Neural progenitor cell (in vitro differentiated cells): ENCODE data around the gene TLE6.

ENCODE experiments used
- EZH2 ChIP-seq: fragments of 200-600 bp; sonication (generic); IDR thresholded peaks from 2 replicates; pipeline ENCODE4 v1.6.1; 2017; ENCODE audit warnings: antibody characterized with exemption, mild to moderate bottlenecking, moderate library complexity
- TF ChIP-seq, protein P1 (sequence below): fragments of 200-600 bp; sonication (generic); IDR thresholded peaks from 2 replicates; pipeline ENCODE4 v1.5.1; 2017; ENCODE audit warnings: antibody characterized with exemption, mild to moderate bottlenecking

DNA sequence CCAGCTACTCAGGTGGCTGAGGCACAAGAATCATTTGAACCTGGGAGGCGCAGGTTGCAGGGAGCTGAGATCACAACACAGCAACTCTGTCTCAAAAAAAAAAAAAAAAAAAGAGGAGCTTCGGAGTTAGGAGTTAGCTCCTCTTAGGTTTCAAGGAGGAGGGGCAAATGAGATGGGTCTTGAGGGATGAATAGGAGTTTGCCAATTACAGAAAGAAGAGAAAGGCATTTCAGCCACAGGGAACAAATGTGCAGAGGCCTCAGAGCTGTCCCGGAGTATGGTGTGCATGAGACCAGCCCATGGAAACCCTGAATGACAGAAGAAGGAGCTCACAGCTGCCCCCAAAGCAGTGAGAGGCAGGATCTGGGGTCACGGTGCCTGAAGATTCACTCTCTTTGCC is 27.2 kb downstream of the TLE6 start:
- TF ChIP-seq, protein P1, sequence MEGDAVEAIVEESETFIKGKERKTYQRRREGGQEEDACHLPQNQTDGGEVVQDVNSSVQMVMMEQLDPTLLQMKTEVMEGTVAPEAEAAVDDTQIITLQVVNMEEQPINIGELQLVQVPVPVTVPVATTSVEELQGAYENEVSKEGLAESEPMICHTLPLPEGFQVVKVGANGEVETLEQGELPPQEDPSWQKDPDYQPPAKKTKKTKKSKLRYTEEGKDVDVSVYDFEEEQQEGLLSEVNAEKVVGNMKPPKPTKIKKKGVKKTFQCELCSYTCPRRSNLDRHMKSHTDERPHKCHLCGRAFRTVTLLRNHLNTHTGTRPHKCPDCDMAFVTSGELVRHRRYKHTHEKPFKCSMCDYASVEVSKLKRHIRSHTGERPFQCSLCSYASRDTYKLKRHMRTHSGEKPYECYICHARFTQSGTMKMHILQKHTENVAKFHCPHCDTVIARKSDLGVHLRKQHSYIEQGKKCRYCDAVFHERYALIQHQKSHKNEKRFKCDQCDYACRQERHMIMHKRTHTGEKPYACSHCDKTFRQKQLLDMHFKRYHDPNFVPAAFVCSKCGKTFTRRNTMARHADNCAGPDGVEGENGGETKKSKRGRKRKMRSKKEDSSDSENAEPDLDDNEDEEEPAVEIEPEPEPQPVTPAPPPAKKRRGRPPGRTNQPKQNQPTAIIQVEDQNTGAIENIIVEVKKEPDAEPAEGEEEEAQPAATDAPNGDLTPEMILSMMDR = no peak
- TF ChIP-seq EZH2 = no peak
